Measurements from ENCODE around the gene VPS4A. TPM values are rescaled to one million over a fixed set of nuclear protein-coding genes. Genes with fewer than 3 reads are reported as not detected.

VPS4A gene
- total and polyA plus RNA-seq, 5 donors from 2014 or later, result 26.8 to 48.0 (median 35.1) TPM

DNA sequence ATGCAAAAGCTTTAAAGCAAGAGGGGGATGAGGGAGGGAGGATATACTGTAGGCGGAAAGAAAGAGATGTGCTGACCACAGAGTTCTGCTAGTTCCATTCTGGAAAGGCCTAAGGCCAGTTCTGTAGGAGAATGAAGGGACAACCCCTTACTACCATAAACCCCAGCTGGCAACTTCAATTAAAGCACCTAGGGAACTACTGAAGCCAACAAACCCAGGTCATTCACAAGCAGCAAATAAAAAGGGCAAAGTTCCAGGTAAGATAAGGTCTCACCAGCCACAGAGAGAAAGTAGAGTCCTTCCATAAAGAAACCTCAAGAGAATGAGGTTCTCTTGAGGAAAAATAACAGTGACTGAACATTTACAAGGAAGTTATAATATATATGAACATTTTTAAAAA is 61.9 kb downstream of the VPS4A start:
- H3K36me3 Mint-ChIP-seq, result peaks cover 29% of the 10 kb centered on the region
- no peaks in the 10 kb centered on the region for H3K4me1 ChIP-seq (ENCODE audit: control insufficient read depth, insufficient read depth, low read length, poor library complexity, severe bottlenecking)

More for the DNA sequence above, 61.9 kb downstream of the VPS4A start:
- no peak for DNase-seq
- no peak overlapping the region for H3K4me3 Mint-ChIP-seq
- ATAC-seq (ENCODE audit: low read depth in 2 of 2), result no peak
- peaks cover 45% of the 10 kb centered on the region for H3K36me3 ChIP-seq (ENCODE audit: control insufficient read depth, insufficient read depth, low read length)
- no peak overlapping the region for H3K4me3 ChIP-seq (ENCODE audit: low read depth, low read length)
- H3K9me3 Mint-ChIP-seq, result no peaks in the 10 kb centered on the region
- H3K27me3 Mint-ChIP-seq, result no peaks in the 10 kb centered on the region
- H3K27ac Mint-ChIP-seq, result peak overlapping the region; percentile 26 to 84 (median 78)
- H3K9me3 ChIP-seq (ENCODE audit: control insufficient read depth in 2 of 2, low read length in 2 of 2), result no peaks in the 10 kb centered on the region
- H3K27ac ChIP-seq (ENCODE audit: insufficient read depth, low read length, poor library complexity, severe bottlenecking), result no peak overlapping the region
- no peaks in the 10 kb centered on the region for H3K27me3 ChIP-seq (ENCODE audit: control insufficient read depth, insufficient read depth, low read length)
- peaks cover 10 to 20% (median 10%) of the 10 kb centered on the region in 4 donors for H3K4me1 Mint-ChIP-seq

Other genes with a start within 250 kb of the VPS4A start
- gene HAS3, start 205.7 kb upstream of the VPS4A start, total RNA-seq, result 3.0 TPM
- gene HAS3, start 205.7 kb upstream of the VPS4A start, polyA plus RNA-seq, result under 1 TPM in 3 of 4 donors, not detected in 1; 0.07 to 0.36 (median 0.09) TPM
- gene CHTF8, start 178.8 kb upstream of the VPS4A start, total RNA-seq, result 79.4 TPM
- gene CHTF8, start 178.8 kb upstream of the VPS4A start, polyA plus RNA-seq, result 100 to 1,000 TPM; 210 to 227 (median 218) TPM
- gene UTP4, start 178.7 kb upstream of the VPS4A start, total RNA-seq, result 44.4 TPM
- gene UTP4, start 178.7 kb upstream of the VPS4A start, polyA plus RNA-seq, result 10 to 100 TPM; 47.6 to 63.2 (median 51.1) TPM
- gene SNTB2, start 124.2 kb upstream of the VPS4A start, total RNA-seq, result 25.9 TPM
- 10 to 100 TPM in 1 of 4 donors, 1 to 10 TPM in 3; 5.9 to 17.4 (median 7.7) TPM for gene SNTB2, start 124.2 kb upstream of the VPS4A start, polyA plus RNA-seq
- 4.9 TPM for gene PDF, start 19.2 kb downstream of the VPS4A start, total RNA-seq
- gene PDF, start 19.2 kb downstream of the VPS4A start, polyA plus RNA-seq, result 10 to 100 TPM in 2 of 4 donors, 1 to 10 TPM in 2; 8.7 to 15.7 (median 10.0) TPM
- gene COG8, start 28.2 kb downstream of the VPS4A start, total RNA-seq, result 23.2 TPM
- 10 to 100 TPM; 34.0 to 39.0 (median 36.8) TPM for gene COG8, start 28.2 kb downstream of the VPS4A start, polyA plus RNA-seq
- gene NIP7, start 28.4 kb downstream of the VPS4A start, total RNA-seq, result 31.4 TPM
- 10 to 100 TPM; 22.2 to 30.6 (median 23.7) TPM for gene NIP7, start 28.4 kb downstream of the VPS4A start, polyA plus RNA-seq
- 1.8 TPM for gene TMED6, start 40.4 kb downstream of the VPS4A start, total RNA-seq
- gene TMED6, start 40.4 kb downstream of the VPS4A start, polyA plus RNA-seq, result under 1 TPM in 2 of 4 donors, not detected in 2; 0.20 to 0.26 TPM
- 36.8 TPM for gene TERF2, start 74.7 kb downstream of the VPS4A start, total RNA-seq
- 10 to 100 TPM; 23.7 to 28.0 (median 27.8) TPM for gene TERF2, start 74.7 kb downstream of the VPS4A start, polyA plus RNA-seq
- 52.7 TPM for gene CYB5B, start 113.3 kb downstream of the VPS4A start, total RNA-seq
- 100 to 1,000 TPM; 166 to 213 (median 190) TPM for gene CYB5B, start 113.3 kb downstream of the VPS4A start, polyA plus RNA-seq